Activated naive CD4-positive, alpha-beta T cell treated with anti-CD3 and anti-CD28 coated beads, Interleukin-2, amount 50 U/mL, for 24 hours (primary cell): ENCODE measurements around the gene MSANTD2.

Experiments
- H3K27ac Mint-ChIP-seq: one replicate; pipeline ENCODE4 v1.8.0; 2021; ENCODE audit warnings: mild to moderate bottlenecking, mixed read lengths
- H3K27me3 Mint-ChIP-seq: one replicate; pipeline ENCODE4 v1.8.0; 2021; ENCODE audit warnings: mixed read lengths
- H3K36me3 Mint-ChIP-seq: one replicate; pipeline ENCODE4 v1.8.0; 2021; ENCODE audit warnings: mixed read lengths
- H3K4me1 Mint-ChIP-seq: one replicate; pipeline ENCODE4 v1.8.0; 2021; ENCODE audit warnings: mixed read lengths
- H3K4me3 Mint-ChIP-seq: one replicate; pipeline ENCODE4 v1.8.0; 2021; ENCODE audit warnings: mild to moderate bottlenecking, mixed read lengths
- H3K9me3 Mint-ChIP-seq: one replicate; pipeline ENCODE4 v1.8.0; 2021; ENCODE audit warnings: mixed read lengths

The MSANTD2 gene

GRCh38 chr11:124742555-124742954 lies 57.7 kb downstream of the MSANTD2 start:
- no peaks in the 10 kb centered on the region for H3K27me3 Mint-ChIP-seq

GRCh38 chr11:124740277-124740882 lies 59.8 kb downstream of the MSANTD2 start:
- Mint-ChIP-seq H3K27me3 (no peaks in the 10 kb centered on the region), H3K4me3 (peak overlapping the region; percentile 86), H3K4me1 (peaks cover 23% of the 10 kb centered on the region), H3K27ac (no peak overlapping the region), H3K36me3 (no peaks in the 10 kb centered on the region), H3K9me3 (no peaks in the 10 kb centered on the region)

More at GRCh38 chr11:124742555-124742954, 57.7 kb downstream of the MSANTD2 start:
- peaks cover 33% of the 10 kb centered on the region for H3K4me1 Mint-ChIP-seq
- no peak overlapping the region for H3K4me3 Mint-ChIP-seq
- no peaks in the 10 kb centered on the region for H3K36me3 Mint-ChIP-seq
- no peak overlapping the region for H3K27ac Mint-ChIP-seq
- H3K9me3 Mint-ChIP-seq: no peaks in the 10 kb centered on the region

GRCh38 chr11:124739479-124740276 lies 60.5 kb downstream of the MSANTD2 start, which contains the start of gene NRGN:
Gene NRGN (plus strand): TSS chr11:124739942. CDS start chr11:124740085, 143 bp downstream.
- no peak within 1 kb of the TSS for H3K27ac Mint-ChIP-seq
- H3K4me1 Mint-ChIP-seq: peaks cover 19% of the 10 kb centered on the region
- peak within 1 kb of the TSS; percentile 86 for H3K4me3 Mint-ChIP-seq
- no peaks in the 10 kb centered on the region for H3K9me3 Mint-ChIP-seq
- no peaks in the 10 kb centered on the region for H3K36me3 Mint-ChIP-seq
- H3K27me3 Mint-ChIP-seq: no peaks in the 10 kb centered on the region

GRCh38 chr11:124738713-124739478 lies 61.3 kb downstream of the MSANTD2 start:
- H3K4me1 Mint-ChIP-seq: peaks cover 19% of the 10 kb centered on the region
- H3K27ac Mint-ChIP-seq: no peak overlapping the region
- no peaks in the 10 kb centered on the region for H3K27me3 Mint-ChIP-seq
- no peaks in the 10 kb centered on the region for H3K9me3 Mint-ChIP-seq
- peak overlapping the region; percentile 86 for H3K4me3 Mint-ChIP-seq
- H3K36me3 Mint-ChIP-seq: no peaks in the 10 kb centered on the region

GRCh38 chr11:124737638-124738305 lies 62.4 kb downstream of the MSANTD2 start:
- H3K27ac Mint-ChIP-seq: peak overlapping the region; percentile 42
- peaks cover 19% of the 10 kb centered on the region for H3K4me1 Mint-ChIP-seq
- H3K9me3 Mint-ChIP-seq: no peaks in the 10 kb centered on the region
- H3K36me3 Mint-ChIP-seq: no peaks in the 10 kb centered on the region
- H3K27me3 Mint-ChIP-seq: no peaks in the 10 kb centered on the region
- no peak overlapping the region for H3K4me3 Mint-ChIP-seq

GRCh38 chr11:124736736-124737135 lies 63.5 kb downstream of the MSANTD2 start:
- H3K27me3 Mint-ChIP-seq: no peaks in the 10 kb centered on the region
- peaks cover 19% of the 10 kb centered on the region for H3K4me1 Mint-ChIP-seq
- H3K36me3 Mint-ChIP-seq: no peaks in the 10 kb centered on the region
- H3K9me3 Mint-ChIP-seq: no peaks in the 10 kb centered on the region
- no peak overlapping the region for H3K4me3 Mint-ChIP-seq
- H3K27ac Mint-ChIP-seq: no peak overlapping the region

GRCh38 chr11:124732230-124732629 lies 68.0 kb downstream of the MSANTD2 start:
- Mint-ChIP-seq H3K4me3 (no peak overlapping the region), H3K36me3 (no peaks in the 10 kb centered on the region), H3K9me3 (no peaks in the 10 kb centered on the region), H3K4me1 (no peaks in the 10 kb centered on the region), H3K27me3 (no peaks in the 10 kb centered on the region), H3K27ac (no peak overlapping the region)

- Mint-ChIP-seq H3K27me3 (no peaks in the 10 kb centered on the region), H3K4me1 (peaks cover 5% of the 10 kb centered on the region), H3K9me3 (no peaks in the 10 kb centered on the region), H3K4me3 (no peak overlapping the region), H3K27ac (no peak overlapping the region), H3K36me3 (no peaks in the 10 kb centered on the region)
Observed at GRCh38 chr11:124729571-124729970, 70.6 kb downstream of the MSANTD2 start.

GRCh38 chr11:124728134-124728533 lies 72.1 kb downstream of the MSANTD2 start:
- H3K27ac Mint-ChIP-seq: no peak overlapping the region
- H3K27me3 Mint-ChIP-seq: no peaks in the 10 kb centered on the region
- peaks cover 5% of the 10 kb centered on the region for H3K4me1 Mint-ChIP-seq
- H3K4me3 Mint-ChIP-seq: no peak overlapping the region
- no peaks in the 10 kb centered on the region for H3K36me3 Mint-ChIP-seq
- no peaks in the 10 kb centered on the region for H3K9me3 Mint-ChIP-seq

GRCh38 chr11:124727474-124727873 lies 72.7 kb downstream of the MSANTD2 start:
- Mint-ChIP-seq H3K9me3 (no peaks in the 10 kb centered on the region), H3K27ac (no peak overlapping the region), H3K36me3 (no peaks in the 10 kb centered on the region), H3K4me3 (no peak overlapping the region), H3K27me3 (peaks cover 3% of the 10 kb centered on the region), H3K4me1 (peaks cover 12% of the 10 kb centered on the region)

- no peaks in the 10 kb centered on the region for H3K36me3 Mint-ChIP-seq
- no peaks in the 10 kb centered on the region for H3K9me3 Mint-ChIP-seq
- peaks cover 3% of the 10 kb centered on the region for H3K27me3 Mint-ChIP-seq
- no peak overlapping the region for H3K4me3 Mint-ChIP-seq
- H3K4me1 Mint-ChIP-seq: peaks cover 18% of the 10 kb centered on the region
- no peak overlapping the region for H3K27ac Mint-ChIP-seq
Observed at GRCh38 chr11:124725719-124726105, 74.5 kb downstream of the MSANTD2 start.

- Mint-ChIP-seq H3K27ac (no peak overlapping the region), H3K9me3 (no peaks in the 10 kb centered on the region), H3K36me3 (no peaks in the 10 kb centered on the region), H3K4me1 (peaks cover 18% of the 10 kb centered on the region), H3K4me3 (no peak overlapping the region), H3K27me3 (peaks cover 3% of the 10 kb centered on the region)
Observed at GRCh38 chr11:124724979-124725718, 75.1 kb downstream of the MSANTD2 start.

GRCh38 chr11:124722176-124722575 lies 78.0 kb downstream of the MSANTD2 start:
- H3K27me3 Mint-ChIP-seq: peaks cover 3% of the 10 kb centered on the region
- H3K27ac Mint-ChIP-seq: no peak overlapping the region
- H3K4me1 Mint-ChIP-seq: peaks cover 35% of the 10 kb centered on the region
- no peaks in the 10 kb centered on the region for H3K9me3 Mint-ChIP-seq
- H3K4me3 Mint-ChIP-seq: no peak overlapping the region
- no peaks in the 10 kb centered on the region for H3K36me3 Mint-ChIP-seq

- no peak overlapping the region for H3K27ac Mint-ChIP-seq
- H3K4me3 Mint-ChIP-seq: no peak overlapping the region
- H3K36me3 Mint-ChIP-seq: no peaks in the 10 kb centered on the region
- no peaks in the 10 kb centered on the region for H3K9me3 Mint-ChIP-seq
- H3K4me1 Mint-ChIP-seq: peaks cover 34% of the 10 kb centered on the region
- H3K27me3 Mint-ChIP-seq: peaks cover 15% of the 10 kb centered on the region
Observed at GRCh38 chr11:124719534-124719933, 80.7 kb downstream of the MSANTD2 start.

- Mint-ChIP-seq H3K27me3 (peaks cover 19% of the 10 kb centered on the region), H3K4me3 (peak overlapping the region; percentile 74)
Observed at GRCh38 chr11:124718801-124719200, 81.4 kb downstream of the MSANTD2 start.

More at GRCh38 chr11:124718801-124719200, 81.4 kb downstream of the MSANTD2 start:
- Mint-ChIP-seq H3K36me3 (no peaks in the 10 kb centered on the region), H3K4me1 (peaks cover 34% of the 10 kb centered on the region), H3K9me3 (no peaks in the 10 kb centered on the region), H3K27ac (no peak overlapping the region)
